ENCODE data around the gene APRT.
"Not testable (repeated sequence)": the region's sequence is repeated elsewhere in the genome, so short reads cannot be mapped to it uniquely, and the experiment has no call there.

Gene APRT

GRCh38 chr16:88772871-88773811 is 38.6 kb downstream of the APRT start:
- no peak for DNase-seq (ENCODE audit: low read depth)

- DNase-seq (ENCODE audit: low read depth), result not testable (repeated sequence)
These were observed 39.9 kb downstream of the APRT start for GRCh38 chr16:88771781-88772180.

- no peak for DNase-seq (ENCODE audit: low read depth)
These were observed 40.4 kb downstream of the APRT start for GRCh38 chr16:88771294-88771772.

GRCh38 chr16:88770461-88771293 is 41.1 kb downstream of the APRT start:
- DNase-seq (ENCODE audit: low read depth), result no peak

GRCh38 chr16:88769617-88770460 is 41.9 kb downstream of the APRT start:
- no peak for DNase-seq (ENCODE audit: low read depth)

GRCh38 chr16:88768071-88768783 is 43.5 kb downstream of the APRT start:
- no peak for DNase-seq (ENCODE audit: low read depth)

- no peak for DNase-seq (ENCODE audit: low read depth)
These were observed 44.1 kb downstream of the APRT start for GRCh38 chr16:88767546-88768070.

- no peak for DNase-seq (ENCODE audit: low read depth)
These were observed 44.8 kb downstream of the APRT start for GRCh38 chr16:88766975-88767374.

- no peak for DNase-seq (ENCODE audit: low read depth)
These were observed 46.8 kb downstream of the APRT start for GRCh38 chr16:88764913-88765349.

- no peak for DNase-seq (ENCODE audit: low read depth)
These were observed 47.6 kb downstream of the APRT start for GRCh38 chr16:88764080-88764479.

GRCh38 chr16:88763502-88764053 is 48.1 kb downstream of the APRT start:
- DNase-seq (ENCODE audit: low read depth), result no peak

GRCh38 chr16:88762941-88763340 is 48.8 kb downstream of the APRT start:
- DNase-seq (ENCODE audit: low read depth), result no peak

GRCh38 chr16:88762258-88762870 is 49.4 kb downstream of the APRT start:
- DNase-seq (ENCODE audit: low read depth), result no peak

GRCh38 chr16:88761830-88762229 is 49.9 kb downstream of the APRT start:
- DNase-seq (ENCODE audit: low read depth), result no peak

- DNase-seq (ENCODE audit: low read depth), result no peak
These were observed 50.6 kb downstream of the APRT start for GRCh38 chr16:88761143-88761534.

GRCh38 chr16:88760424-88761142 is 51.1 kb downstream of the APRT start:
- DNase-seq (ENCODE audit: low read depth), result no peak

GRCh38 chr16:88759976-88760350 is 51.8 kb downstream of the APRT start:
- DNase-seq (ENCODE audit: low read depth), result no peak

Measured in T follicular helper cell (primary cell).